VCaP (cell line): ENCODE results near the gene MAP3K5.
A peak's percentile ranks its signal among the peaks of the same experiment; 100 is the strongest.
"Not testable (repeated sequence)": the region's sequence is repeated elsewhere in the genome, so short reads cannot be mapped to it uniquely, and the experiment has no call there.

Experiments used
- H3K27ac ChIP-seq: fragments of 450-650 bp; 2 replicates; pipeline ENCODE4 v1.5.1; 2017
- TF ChIP-seq, protein P1 (sequence below): fragments of 450-650 bp; conservative IDR thresholded peaks from 2 replicates; pipeline ENCODE4 v1.5.1; 2017; ENCODE audit warnings: mild to moderate bottlenecking, moderate library complexity

Gene MAP3K5

GRCh38 chr6:136717716-136717990 lies 74.6 kb downstream of the MAP3K5 start:
- TF ChIP-seq, protein P1, sequence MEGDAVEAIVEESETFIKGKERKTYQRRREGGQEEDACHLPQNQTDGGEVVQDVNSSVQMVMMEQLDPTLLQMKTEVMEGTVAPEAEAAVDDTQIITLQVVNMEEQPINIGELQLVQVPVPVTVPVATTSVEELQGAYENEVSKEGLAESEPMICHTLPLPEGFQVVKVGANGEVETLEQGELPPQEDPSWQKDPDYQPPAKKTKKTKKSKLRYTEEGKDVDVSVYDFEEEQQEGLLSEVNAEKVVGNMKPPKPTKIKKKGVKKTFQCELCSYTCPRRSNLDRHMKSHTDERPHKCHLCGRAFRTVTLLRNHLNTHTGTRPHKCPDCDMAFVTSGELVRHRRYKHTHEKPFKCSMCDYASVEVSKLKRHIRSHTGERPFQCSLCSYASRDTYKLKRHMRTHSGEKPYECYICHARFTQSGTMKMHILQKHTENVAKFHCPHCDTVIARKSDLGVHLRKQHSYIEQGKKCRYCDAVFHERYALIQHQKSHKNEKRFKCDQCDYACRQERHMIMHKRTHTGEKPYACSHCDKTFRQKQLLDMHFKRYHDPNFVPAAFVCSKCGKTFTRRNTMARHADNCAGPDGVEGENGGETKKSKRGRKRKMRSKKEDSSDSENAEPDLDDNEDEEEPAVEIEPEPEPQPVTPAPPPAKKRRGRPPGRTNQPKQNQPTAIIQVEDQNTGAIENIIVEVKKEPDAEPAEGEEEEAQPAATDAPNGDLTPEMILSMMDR, result no peak
- H3K27ac ChIP-seq, result no peak overlapping the region

DNA sequence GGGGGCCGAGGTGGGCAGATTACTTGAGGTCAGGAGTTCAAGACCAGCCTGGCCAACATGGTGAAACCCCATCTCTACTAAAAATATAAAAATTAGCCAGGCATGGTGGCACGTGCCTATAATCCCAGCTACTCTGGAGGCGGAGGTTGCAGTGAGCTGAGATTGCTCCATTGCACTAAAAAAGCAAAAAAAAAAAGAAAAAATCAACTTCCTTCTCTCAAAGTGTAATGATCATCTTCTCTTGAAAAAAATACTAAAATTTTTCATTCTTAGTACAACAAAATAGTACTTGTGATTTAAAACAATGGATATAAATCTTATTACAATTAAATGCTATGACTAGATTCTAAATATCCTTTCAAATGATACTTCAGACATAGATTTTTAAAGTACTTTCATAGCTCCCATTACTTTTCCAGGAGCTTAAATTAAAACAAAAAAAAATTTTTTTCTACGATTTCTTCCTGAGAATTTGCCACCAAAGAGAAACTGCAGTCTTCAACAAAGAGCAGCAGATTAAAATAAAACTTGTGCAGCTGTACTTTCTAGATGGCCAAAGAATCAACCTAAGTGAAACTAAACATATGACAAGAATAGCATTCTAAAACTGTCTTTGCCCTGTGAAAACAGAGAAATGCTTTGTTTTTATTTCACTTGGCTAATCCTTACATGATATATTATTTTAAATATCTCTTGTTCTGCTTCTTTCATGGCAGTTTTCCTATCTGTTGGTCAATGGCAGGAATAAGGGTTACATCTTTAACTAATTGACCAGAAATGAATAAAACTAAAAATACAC lies 75.2 kb downstream of the MAP3K5 start:
- H3K27ac ChIP-seq, result peak overlapping the region; percentile 27; the same call in 1 of the 2 replicates
- TF ChIP-seq, protein P1, result no peak

GRCh38 chr6:136712642-136713041 lies 79.6 kb downstream of the MAP3K5 start:
- not testable (repeated sequence) for H3K27ac ChIP-seq

GRCh38 chr6:136711644-136712043 lies 80.6 kb downstream of the MAP3K5 start:
- H3K27ac ChIP-seq, result peak overlapping the region; percentile 53
- TF ChIP-seq, protein P1, result no peak

DNA sequence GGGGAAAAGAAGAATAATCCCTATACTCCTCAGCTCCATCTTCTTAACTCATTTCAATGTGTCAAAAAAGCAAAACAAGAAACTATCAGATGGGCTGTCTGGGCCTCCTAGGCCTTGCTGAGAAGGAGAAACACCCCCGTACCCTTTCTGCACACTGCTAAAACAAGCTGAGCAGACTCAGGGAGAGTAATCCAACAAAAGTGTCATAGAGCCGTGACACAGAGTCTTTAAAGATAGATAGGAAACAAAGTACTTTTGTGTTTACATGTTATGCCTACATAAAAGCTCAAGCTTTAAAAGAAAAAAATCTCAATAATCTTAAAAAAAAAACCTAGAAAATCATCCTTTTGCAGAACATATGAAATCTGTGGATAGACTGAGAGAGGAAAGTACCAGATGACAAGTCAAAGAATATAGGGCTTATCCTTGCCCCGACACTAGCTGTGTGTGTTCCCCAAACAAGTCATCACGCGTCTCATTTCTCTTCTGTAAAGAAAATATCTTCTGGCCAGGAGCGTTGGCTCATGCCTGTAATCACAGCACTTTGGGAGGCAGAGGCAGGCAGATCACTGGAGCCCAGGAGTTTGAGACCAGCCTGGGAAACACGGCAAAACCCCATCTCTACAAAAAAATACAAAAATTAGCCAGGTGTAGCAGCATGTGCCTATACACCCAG lies 81.3 kb downstream of the MAP3K5 start:
- TF ChIP-seq, protein P1, result no peak
- peak overlapping the region; percentile 53 for H3K27ac ChIP-seq

DNA sequence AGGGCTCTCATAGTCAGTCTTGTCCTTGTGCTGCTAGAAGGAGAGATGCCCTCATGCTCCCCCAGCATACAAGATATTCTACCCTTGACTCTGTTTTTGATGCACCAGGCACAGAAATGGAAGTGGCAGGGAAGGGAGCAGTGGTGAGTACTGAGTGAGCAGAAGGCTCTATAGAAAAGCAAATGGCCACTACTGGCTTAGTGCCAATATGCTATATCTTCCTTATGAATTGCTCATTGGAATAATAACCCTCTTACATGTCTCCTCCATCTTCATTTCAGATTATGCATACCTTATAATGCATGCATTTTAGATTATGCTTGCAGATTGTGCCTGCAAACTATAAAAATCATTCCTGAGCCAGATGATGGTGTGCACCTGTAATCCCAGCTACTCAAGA lies 82.8 kb downstream of the MAP3K5 start:
- TF ChIP-seq, protein P1, result no peak
- no peak overlapping the region for H3K27ac ChIP-seq

DNA sequence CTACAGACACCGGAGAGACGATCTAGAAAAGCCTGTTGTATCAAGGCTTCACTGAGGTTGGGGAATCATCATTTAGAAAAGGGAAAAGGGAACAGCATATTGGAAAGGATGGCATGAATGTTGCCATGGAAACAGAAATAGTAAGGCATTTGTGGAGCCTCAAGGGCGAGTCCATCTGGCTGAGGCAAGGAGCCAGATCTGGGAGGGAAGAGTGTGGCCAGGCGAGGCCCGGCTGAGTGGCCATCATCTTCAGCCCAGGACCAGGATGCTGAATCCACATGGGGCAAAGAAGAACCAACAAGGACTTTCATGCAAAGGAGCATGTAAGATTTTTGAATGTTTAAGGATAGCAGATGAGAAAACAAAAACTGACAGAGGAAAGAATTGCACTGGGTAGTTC lies 85.8 kb downstream of the MAP3K5 start:
- H3K27ac ChIP-seq, result no peak overlapping the region
- TF ChIP-seq, protein P1, result no peak

GRCh38 chr6:136703331-136703865 lies 88.9 kb downstream of the MAP3K5 start:
- H3K27ac ChIP-seq, result no peak overlapping the region
- TF ChIP-seq, protein P1, result no peak
